Lower leg skin (tissue), 3 donors: ENCODE measurements around the gene DGKI.

ENCODE experiments used
- CTCF ChIP-seq, 3 donors: fragments of 450-650 bp; IDR thresholded peaks; one replicate each; pipeline ENCODE4 v1.5.1; 2016; ENCODE audit warnings: antibody characterized with exemption in 3 of 3, mild to moderate bottlenecking in 3 of 3, moderate library complexity in 2 of 3
- POLR2A ChIP-seq, 2 donors: fragments of 450-650 bp; IDR thresholded peaks; one replicate each; pipeline ENCODE4 v1.6.1; 2016 to 2017; ENCODE audit warnings: antibody characterized with exemption in 2 of 2, mild to moderate bottlenecking in 1 of 2, moderate library complexity in 1 of 2

- TF ChIP-seq CTCF (IDR thresholded peaks at IDR 0.05) (no peak), POLR2A (IDR thresholded peaks at IDR 0.05) (no peak)
Measured at GRCh38 chr7:137890449-137890921, 43.7 kb upstream of the DGKI start.
